Naive thymus-derived CD8-positive, alpha-beta T cell (primary cell): ENCODE measurements around the gene PGLYRP1. TPM values are rescaled to one million over a fixed set of nuclear protein-coding genes. Genes with fewer than 3 reads are reported as not detected.

Experiments used
- ATAC-seq, 2 donors: fragments of 150-1000 bp; cut with Tn5 transposase in 1 of 2; sonication (Bioruptor Pico), chemical (Tn5 transposase) in 1 of 2; 1 replicate in 1 of 2; 2 replicates in 1 of 2; pipeline ENCODE4 v1.10.0; 2021; ENCODE audit warnings: mild to moderate bottlenecking in 2 of 2, moderate library complexity in 2 of 2
- POLR2A ChIA-PET: fragments of 350-600 bp; sonication (Branson Sonifier 250); formaldehyde crosslinking; loops from one replicate; lab custom pipeline; 2021; ENCODE audit warnings: antibody characterized with exemption; lab: Charles Lee
- DNase-seq, 10 donors: peaks; one replicate each; pipeline versions ENCODE4 v3.0.0 to v3.0.0-alpha.2; 2020 to 2022
- H3K27ac Mint-ChIP-seq, 10 donors: one replicate each; pipeline ENCODE4 v1.8.0; 2020 to 2022; ENCODE audit warnings: mild to moderate bottlenecking in 10 of 10, mixed read lengths in 10 of 10, moderate library complexity in 4 of 10, inconsistent platforms in 1 of 10
- H3K27me3 Mint-ChIP-seq, 5 donors: one replicate each; pipeline ENCODE4 v1.8.0; 2021 to 2022; ENCODE audit warnings: mixed read lengths in 5 of 5
- H3K36me3 Mint-ChIP-seq, 3 donors: one replicate each; pipeline ENCODE4 v1.8.0; 2020 to 2022; ENCODE audit warnings: mixed read lengths in 3 of 3, mild to moderate bottlenecking in 2 of 3, inconsistent platforms in 1 of 3
- H3K4me1 Mint-ChIP-seq, 4 donors: one replicate each; pipeline ENCODE4 v1.8.0; 2021 to 2022; ENCODE audit warnings: mixed read lengths in 4 of 4
- H3K4me3 Mint-ChIP-seq, 10 donors: one replicate each; pipeline ENCODE4 v1.8.0; 2020 to 2022; ENCODE audit warnings: mild to moderate bottlenecking in 10 of 10, mixed read lengths in 10 of 10, moderate library complexity in 6 of 10, inconsistent platforms in 1 of 10
- H3K9me3 Mint-ChIP-seq, 9 donors: one replicate each; pipeline ENCODE4 v1.8.0; 2020 to 2022; ENCODE audit warnings: mixed read lengths in 9 of 9, mild to moderate bottlenecking in 3 of 9, inconsistent platforms in 1 of 9, moderate library complexity in 1 of 9
- polyA plus RNA-seq, 3 donors: library from polyadenylated mRNA; unstranded; fragments of 300-500 nt; fragmentation: Illumina TruSeq; gene quantifications; one replicate each; pipeline ENCODE4 v1.2.3, GENCODE V29; 2021
- total RNA-seq, 8 experiments: library from RNA in 2 of 8; stranded (reverse) in 2 of 8; gene quantifications; one replicate each; pipeline ENCODE4 v1.2.3 and lab custom pipeline; 2021 to 2026

PGLYRP1 gene, protein sequence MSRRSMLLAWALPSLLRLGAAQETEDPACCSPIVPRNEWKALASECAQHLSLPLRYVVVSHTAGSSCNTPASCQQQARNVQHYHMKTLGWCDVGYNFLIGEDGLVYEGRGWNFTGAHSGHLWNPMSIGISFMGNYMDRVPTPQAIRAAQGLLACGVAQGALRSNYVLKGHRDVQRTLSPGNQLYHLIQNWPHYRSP
- not detected for total RNA-seq
- not detected for polyA plus RNA-seq
- 0 reads per million in 6 experiments for total RNA-seq (lab: John Stamatoyannopoulos, UW)

DNA sequence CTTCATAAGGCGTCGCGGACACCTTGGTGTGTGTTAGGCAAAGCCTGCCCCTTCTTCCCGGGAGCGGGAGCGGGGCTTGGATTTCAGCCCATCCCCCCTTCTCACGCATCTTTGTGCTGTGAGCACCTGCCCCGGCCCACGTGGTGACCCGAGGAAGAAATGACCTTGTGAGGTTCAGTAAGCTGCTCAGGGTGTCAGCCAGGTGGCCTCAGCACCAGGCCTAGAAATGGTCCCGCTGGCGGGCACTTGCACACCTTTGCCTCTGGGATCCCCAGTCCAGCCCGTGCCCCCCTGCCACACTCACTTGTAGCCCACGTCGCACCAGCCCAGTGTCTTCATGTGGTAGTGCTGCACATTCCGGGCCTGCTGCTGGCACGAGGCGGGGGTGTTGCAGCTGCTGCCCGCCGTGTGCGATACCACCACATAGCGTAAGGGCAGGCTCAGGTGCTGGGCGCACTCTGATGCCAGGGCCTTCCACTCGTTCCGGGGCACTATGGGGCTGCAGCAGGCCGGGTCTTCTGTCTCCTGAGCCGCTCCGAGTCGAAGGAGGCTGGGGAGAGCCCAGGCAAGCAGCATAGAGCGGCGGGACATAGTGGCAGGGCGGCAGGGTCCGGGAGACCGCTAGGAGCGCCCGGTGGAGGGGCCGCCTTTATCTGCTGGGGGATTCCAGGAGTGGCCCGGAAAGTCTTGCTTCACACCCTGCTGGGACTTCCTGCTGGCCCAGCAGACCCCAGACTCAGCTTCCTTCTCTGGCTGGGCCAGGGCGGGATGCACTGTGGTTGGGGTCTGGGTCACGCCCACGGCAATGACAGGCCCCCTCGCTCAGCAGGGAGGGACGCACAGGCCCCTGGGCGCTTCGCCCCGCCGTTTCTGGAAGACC is at the start of gene PGLYRP1:
Gene PGLYRP1 (minus strand): TSS at position 623 of the 880 bp plus-strand sequence. CDS start 32 bp downstream, at position 591.
- Mint-ChIP-seq H3K36me3 (no peaks in the 10 kb centered on the region), H3K27ac (peak within 1 kb of the TSS in 2 of 10 donors; percentile 22 to 62)
- POLR2A ChIA-PET, result no interaction called here

DNA sequence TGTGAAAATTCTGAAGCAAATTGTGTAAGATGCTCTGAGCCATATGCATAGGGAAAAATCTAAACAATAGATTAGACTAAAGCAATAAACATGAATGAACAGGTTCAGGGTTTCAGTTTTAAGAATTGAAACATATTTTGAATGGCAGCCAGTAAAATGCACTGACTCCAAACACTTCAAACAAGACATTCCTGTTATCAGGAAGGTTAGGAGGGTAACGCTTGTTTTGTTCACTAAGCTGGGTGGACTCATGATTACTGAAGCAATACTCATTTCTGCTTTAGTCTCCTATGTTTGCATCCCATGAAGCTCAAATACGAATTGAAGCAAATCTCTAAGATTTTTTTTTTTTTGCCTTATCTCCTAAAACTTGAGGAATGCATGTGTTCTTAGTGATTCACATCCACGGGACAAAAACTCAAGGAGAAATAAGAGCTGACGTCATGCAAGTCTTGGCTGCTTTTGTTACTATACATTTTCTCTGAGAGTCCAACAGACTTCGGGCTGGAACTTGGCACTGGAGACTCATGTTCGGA is 47.0 kb upstream of the PGLYRP1 start:
- no peak for ATAC-seq
- no peak for DNase-seq
- peaks cover 40 to 91% (median 68%) of the 10 kb centered on the region in 5 donors for H3K27me3 Mint-ChIP-seq
- POLR2A ChIA-PET, result interaction anchor here (0.7 kb wide), 1 partner anchor 37 kb away, joined by 3 read pairs; no protein-coding TSS in a partner anchor
- H3K9me3 Mint-ChIP-seq, result no peaks in the 10 kb centered on the region
- H3K4me1 Mint-ChIP-seq, result no peaks in the 10 kb centered on the region
- H3K36me3 Mint-ChIP-seq, result no peaks in the 10 kb centered on the region
- no peak overlapping the region for H3K4me3 Mint-ChIP-seq
- no peak overlapping the region for H3K27ac Mint-ChIP-seq

More for the DNA sequence above, at the start of gene PGLYRP1:
- Mint-ChIP-seq H3K9me3 (peaks cover 0 to 5% (median 0%) of the 10 kb centered on the region in 9 donors), H3K4me1 (peaks cover 12 to 17% (median 16%) of the 10 kb centered on the region in 4 donors), H3K27me3 (peaks cover 10 to 34% (median 20%) of the 10 kb centered on the region in 5 donors), H3K4me3 (no peak within 1 kb of the TSS)
- DNase-seq (peak in 1 of 10 donors; percentile 8), ATAC-seq (no peak)

DNA sequence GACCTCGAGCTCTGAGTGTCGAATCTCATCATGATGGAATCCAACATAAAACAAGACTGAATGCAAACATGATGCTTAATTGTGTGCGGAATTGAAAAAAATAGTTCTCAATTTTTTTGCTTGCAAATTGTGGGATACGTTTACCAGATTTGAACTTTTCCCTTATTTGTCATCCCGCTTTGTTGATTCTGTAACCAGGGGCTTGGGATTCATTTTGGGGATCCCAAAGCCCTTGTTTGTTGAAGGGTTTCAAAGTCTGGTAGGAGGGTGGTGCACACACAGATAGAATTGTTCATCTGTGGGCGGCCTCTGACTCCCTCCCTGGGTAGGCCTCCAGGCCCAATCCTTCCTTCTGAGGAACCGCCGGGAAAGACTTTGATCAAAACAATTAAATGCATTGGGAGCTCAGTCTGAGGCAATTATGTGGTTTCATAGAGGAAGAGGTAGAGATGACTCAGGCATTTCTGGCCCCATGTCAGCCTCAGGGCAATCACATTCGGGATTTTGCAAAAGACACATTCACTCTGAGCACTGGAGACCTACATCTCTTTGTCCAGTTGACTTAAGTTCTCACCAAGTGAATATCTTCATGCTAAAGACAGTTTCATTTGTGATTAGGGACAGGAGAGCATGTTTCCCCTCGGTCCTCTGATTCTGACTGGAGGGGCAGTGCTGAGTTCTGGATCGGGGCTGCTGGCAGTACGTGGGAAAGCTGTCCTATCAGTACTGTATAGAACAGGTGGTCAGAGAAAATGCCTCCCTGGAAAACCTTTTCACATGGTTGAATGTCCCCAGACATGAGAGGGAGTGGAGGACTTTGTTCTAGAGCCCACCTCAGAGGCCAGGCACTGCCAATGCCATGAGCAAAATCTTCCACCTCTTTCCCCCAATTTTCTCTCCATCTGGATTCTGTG is 45.7 kb upstream of the PGLYRP1 start:
- no peaks in the 10 kb centered on the region for H3K4me1 Mint-ChIP-seq
- no peaks in the 10 kb centered on the region for H3K36me3 Mint-ChIP-seq
- no peak overlapping the region for H3K27ac Mint-ChIP-seq
- DNase-seq (no peak), ATAC-seq (no peak)
- H3K9me3 Mint-ChIP-seq, result no peaks in the 10 kb centered on the region
- H3K4me3 Mint-ChIP-seq, result no peak overlapping the region
- POLR2A ChIA-PET, result no interaction called here
- H3K27me3 Mint-ChIP-seq, result peaks cover 38 to 93% (median 66%) of the 10 kb centered on the region in 5 donors

DNA sequence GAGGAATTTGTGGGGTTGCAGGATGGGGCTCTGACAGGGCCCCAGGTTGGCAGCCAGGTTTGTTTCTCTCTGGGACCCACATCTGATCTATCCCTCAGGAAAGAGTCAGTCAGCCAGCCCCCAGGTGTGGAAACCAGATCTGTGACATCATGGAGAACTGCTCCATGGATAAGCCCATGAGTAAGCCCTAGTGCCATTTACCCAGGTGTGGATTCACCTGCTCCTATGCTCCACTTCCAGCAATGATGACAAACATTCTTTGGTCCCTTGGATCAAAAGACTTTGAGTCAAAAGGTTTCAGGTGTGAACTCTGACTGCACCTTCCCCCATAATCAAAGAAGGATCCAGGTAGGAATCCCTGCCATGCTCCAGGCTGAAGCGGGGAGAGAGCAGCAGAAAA is 44.8 kb upstream of the PGLYRP1 start:
- Mint-ChIP-seq H3K27me3 (peaks cover 38 to 93% (median 64%) of the 10 kb centered on the region in 5 donors), H3K4me1 (no peaks in the 10 kb centered on the region), H3K9me3 (peaks cover 0 to 3% (median 0%) of the 10 kb centered on the region in 9 donors), H3K4me3 (no peak overlapping the region), H3K36me3 (no peaks in the 10 kb centered on the region), H3K27ac (no peak overlapping the region)
- no peak for DNase-seq
- ATAC-seq, result no peak
- POLR2A ChIA-PET, result no interaction called here

DNA sequence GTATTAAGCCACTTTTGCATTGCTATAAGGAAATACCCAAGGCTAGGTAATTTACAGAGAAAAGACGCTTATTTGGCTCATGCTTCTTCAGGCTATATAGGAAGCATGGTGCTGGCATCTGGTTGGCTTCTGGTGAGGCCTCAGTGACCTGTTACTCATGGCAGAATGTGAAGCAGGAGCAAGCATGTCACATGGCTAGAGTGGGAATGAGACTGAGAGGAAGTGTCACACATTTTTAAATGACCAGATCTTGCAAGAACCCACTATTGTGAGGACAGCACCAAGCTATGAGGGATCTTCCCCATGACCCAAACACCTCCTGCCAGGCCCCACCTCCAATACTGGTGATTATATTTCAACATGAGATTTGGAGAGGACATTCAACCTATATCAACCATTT is 43.6 kb upstream of the PGLYRP1 start:
- H3K4me3 Mint-ChIP-seq, result no peak overlapping the region
- peaks cover 0 to 8% (median 0%) of the 10 kb centered on the region in 9 donors for H3K9me3 Mint-ChIP-seq
- no peaks in the 10 kb centered on the region for H3K36me3 Mint-ChIP-seq
- no peak overlapping the region for H3K27ac Mint-ChIP-seq
- POLR2A ChIA-PET, result no interaction called here
- ATAC-seq, result no peak
- no peak for DNase-seq
- peaks cover 35 to 89% (median 58%) of the 10 kb centered on the region in 5 donors for H3K27me3 Mint-ChIP-seq
- H3K4me1 Mint-ChIP-seq, result no peaks in the 10 kb centered on the region

DNA sequence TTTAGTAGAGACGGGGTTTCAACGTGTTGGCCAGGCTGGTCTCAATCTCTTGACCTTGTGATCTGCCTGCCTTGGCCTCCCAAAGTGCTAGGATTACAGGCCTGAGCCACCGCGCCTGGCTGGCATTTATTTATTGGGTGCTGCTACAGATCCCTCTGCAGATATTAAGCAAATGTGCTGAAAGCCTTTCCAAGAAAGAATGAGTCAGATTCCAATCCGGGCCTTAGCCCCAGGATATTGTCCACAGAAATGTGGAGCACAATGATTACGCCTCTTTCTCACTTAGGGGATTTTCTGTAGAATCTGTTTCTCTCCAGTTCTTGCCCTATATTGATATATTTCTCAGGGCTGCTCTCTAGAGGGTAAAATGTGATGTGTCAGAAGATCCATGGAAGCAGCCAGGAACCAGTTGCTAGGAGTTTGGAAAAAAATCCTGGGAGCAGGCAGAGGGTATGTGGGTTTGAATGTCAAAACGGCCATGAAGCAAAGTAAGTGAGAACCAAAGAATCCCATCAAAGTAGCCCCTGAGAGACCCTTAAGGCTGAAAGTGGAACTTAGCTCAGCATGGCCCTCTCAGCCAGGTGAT is 42.7 kb upstream of the PGLYRP1 start:
- POLR2A ChIA-PET, result no interaction called here
- Mint-ChIP-seq H3K27me3 (peaks cover 29 to 80% (median 50%) of the 10 kb centered on the region in 5 donors), H3K9me3 (peaks cover 0 to 15% (median 4%) of the 10 kb centered on the region in 9 donors), H3K4me3 (no peak overlapping the region), H3K36me3 (no peaks in the 10 kb centered on the region), H3K4me1 (no peaks in the 10 kb centered on the region), H3K27ac (no peak overlapping the region)
- no peak for ATAC-seq
- DNase-seq, result no peak

DNA sequence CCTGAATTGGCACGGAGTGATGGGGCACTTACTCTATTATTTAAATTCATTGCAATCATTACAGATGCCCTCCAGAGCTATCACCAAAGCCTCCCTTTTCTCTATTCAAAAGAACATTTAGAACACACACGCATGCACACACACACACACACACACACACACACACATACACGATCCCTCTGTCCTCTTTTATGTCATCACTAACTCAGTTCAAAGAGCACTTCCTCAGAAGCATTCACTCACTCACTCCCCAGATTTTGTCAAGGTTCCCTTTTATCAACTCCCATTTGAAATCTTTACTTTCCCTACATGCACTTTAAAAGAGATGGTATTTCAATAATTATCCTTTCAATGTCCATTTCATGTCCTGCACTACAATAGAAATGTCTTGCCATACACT is 40.3 kb upstream of the PGLYRP1 start:
- H3K4me3 Mint-ChIP-seq, result no peak overlapping the region
- H3K27ac Mint-ChIP-seq, result no peak overlapping the region
- H3K9me3 Mint-ChIP-seq, result peaks cover 0 to 33% (median 8%) of the 10 kb centered on the region in 9 donors
- POLR2A ChIA-PET, result no interaction called here
- H3K4me1 Mint-ChIP-seq, result no peaks in the 10 kb centered on the region
- ATAC-seq (no peak), DNase-seq (no peak)
- peaks cover 29 to 68% (median 51%) of the 10 kb centered on the region in 5 donors for H3K27me3 Mint-ChIP-seq
- no peaks in the 10 kb centered on the region for H3K36me3 Mint-ChIP-seq

DNA sequence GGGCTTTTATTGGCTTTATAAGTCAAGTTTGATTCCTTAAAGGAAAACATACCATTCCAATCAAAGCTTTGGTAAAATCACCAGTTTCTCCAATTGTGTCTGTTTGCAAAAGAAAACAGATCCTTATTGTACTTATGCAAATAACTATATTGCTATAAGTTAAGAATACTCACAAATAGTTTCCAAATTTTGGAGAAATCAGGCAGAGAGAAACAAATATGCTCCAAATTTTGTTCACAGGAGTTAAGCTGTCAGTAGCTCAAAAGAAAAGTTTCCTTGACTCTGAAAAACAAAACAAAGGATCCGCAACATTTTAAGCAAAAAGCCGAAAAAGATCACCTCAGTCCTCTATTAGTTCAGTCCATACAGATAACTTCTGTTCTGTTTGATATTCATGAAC is 37.2 kb upstream of the PGLYRP1 start:
- Mint-ChIP-seq H3K4me1 (no peaks in the 10 kb centered on the region), H3K27me3 (peaks cover 32 to 63% (median 47%) of the 10 kb centered on the region in 5 donors), H3K27ac (no peak overlapping the region), H3K4me3 (no peak overlapping the region), H3K9me3 (peaks cover 0 to 33% (median 8%) of the 10 kb centered on the region in 9 donors), H3K36me3 (no peaks in the 10 kb centered on the region)
- ATAC-seq (no peak), DNase-seq (no peak)
- POLR2A ChIA-PET, result no interaction called here

DNA sequence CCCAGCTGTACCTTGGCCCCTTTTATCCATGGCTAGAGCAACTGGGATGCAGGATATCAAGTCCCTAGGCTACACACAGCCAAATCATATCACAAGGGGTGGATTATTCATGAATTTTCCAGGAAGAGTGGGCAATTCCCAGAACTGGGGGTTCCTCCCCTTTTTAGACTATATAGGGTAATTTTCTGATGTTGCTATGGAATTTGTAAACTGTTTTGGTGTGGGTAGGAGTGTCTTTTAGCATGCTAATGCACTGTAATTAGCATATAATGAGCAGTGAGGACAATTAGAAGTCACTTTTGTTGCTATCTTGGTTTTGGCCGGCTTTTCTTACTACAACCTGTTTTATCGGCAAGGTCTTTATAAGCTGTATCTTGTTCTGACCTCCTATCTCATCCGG is 35.9 kb upstream of the PGLYRP1 start:
- no peak overlapping the region for H3K4me3 Mint-ChIP-seq
- DNase-seq (no peak), ATAC-seq (no peak)
- POLR2A ChIA-PET, result no interaction called here
- peaks cover 25 to 65% (median 43%) of the 10 kb centered on the region in 5 donors for H3K27me3 Mint-ChIP-seq
- no peaks in the 10 kb centered on the region for H3K36me3 Mint-ChIP-seq
- H3K9me3 Mint-ChIP-seq, result peaks cover 0 to 33% (median 8%) of the 10 kb centered on the region in 9 donors
- no peak overlapping the region for H3K27ac Mint-ChIP-seq
- H3K4me1 Mint-ChIP-seq, result no peaks in the 10 kb centered on the region

DNA sequence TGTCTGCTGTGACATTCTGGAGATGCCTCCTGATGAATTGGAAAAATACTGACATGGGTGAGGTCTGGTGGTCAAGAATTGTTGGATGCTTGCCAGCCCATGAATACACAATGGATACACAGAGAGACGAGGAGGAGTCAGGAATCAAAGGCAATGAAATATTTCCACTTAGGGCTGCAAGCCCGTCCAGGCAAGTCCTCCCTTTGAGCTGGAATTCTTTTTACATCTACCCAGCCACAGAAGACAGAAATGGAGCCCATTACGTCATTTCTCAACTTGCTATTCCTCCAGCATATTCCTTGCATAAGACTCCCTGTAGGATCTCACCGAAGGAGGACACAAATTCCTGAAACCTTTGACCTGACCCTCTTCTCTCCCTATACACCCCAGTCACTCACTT is 33.7 kb upstream of the PGLYRP1 start:
- no peak overlapping the region for H3K4me3 Mint-ChIP-seq
- DNase-seq (no peak), ATAC-seq (no peak)
- peaks cover 25 to 54% (median 39%) of the 10 kb centered on the region in 5 donors for H3K27me3 Mint-ChIP-seq
- no peaks in the 10 kb centered on the region for H3K4me1 Mint-ChIP-seq
- POLR2A ChIA-PET, result no interaction called here
- peaks cover 0 to 26% (median 8%) of the 10 kb centered on the region in 9 donors for H3K9me3 Mint-ChIP-seq
- H3K36me3 Mint-ChIP-seq, result no peaks in the 10 kb centered on the region
- no peak overlapping the region for H3K27ac Mint-ChIP-seq

DNA sequence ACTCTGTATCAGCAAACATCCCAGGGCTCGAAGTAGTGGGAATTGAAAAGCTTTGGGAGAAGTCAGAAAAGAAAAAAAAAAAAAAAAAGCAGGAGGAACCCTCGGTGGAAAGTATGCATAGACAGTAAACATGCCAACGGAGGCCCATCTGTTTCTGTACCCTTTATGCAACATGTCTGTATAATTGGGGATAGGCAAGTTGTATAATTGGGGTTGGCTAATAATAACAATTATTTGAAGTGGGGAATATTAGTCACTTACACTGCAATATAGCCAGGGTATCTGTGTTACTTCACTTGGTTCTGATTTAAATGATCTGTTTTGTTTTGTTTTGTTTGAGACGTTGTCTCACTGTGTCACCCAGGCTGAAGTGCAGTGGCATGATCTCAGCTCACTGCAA is 30.0 kb upstream of the PGLYRP1 start:
- POLR2A ChIA-PET, result no interaction called here
- H3K27me3 Mint-ChIP-seq, result peaks cover 31 to 76% (median 42%) of the 10 kb centered on the region in 5 donors
- H3K36me3 Mint-ChIP-seq, result no peaks in the 10 kb centered on the region
- H3K4me3 Mint-ChIP-seq, result no peak overlapping the region
- peaks cover 0 to 11% (median 0%) of the 10 kb centered on the region in 9 donors for H3K9me3 Mint-ChIP-seq
- H3K27ac Mint-ChIP-seq, result peak overlapping the region in 1 of 10 donors; percentile 3
- DNase-seq (no peak), ATAC-seq (no peak)
- H3K4me1 Mint-ChIP-seq, result no peaks in the 10 kb centered on the region

DNA sequence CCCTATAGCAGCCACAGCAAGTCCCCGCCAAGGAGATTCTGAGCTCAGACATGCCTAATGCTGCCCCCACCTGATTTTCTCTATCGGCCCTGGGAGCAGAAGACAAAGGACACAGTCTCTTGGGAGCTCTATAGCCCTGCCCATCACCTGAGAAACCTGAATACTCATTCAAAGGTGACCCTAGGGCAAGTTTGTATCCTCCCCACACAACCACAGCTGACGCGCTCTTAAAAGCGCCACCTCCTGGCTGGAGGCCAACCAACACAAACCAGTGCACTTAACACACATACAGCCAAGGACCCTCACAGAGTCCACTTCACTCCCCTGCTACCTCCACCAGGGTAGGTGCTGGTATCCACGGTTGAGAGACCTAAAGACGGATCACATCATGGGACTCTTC is 26.7 kb upstream of the PGLYRP1 start:
- ATAC-seq, result no peak
- no peak for DNase-seq
- no peak overlapping the region for H3K27ac Mint-ChIP-seq
- H3K36me3 Mint-ChIP-seq, result peaks cover 0 to 2% (median 2%) of the 10 kb centered on the region in 3 donors
- H3K27me3 Mint-ChIP-seq, result peaks cover 32 to 81% (median 50%) of the 10 kb centered on the region in 5 donors
- no peaks in the 10 kb centered on the region for H3K4me1 Mint-ChIP-seq
- POLR2A ChIA-PET, result no interaction called here
- H3K4me3 Mint-ChIP-seq, result no peak overlapping the region
- H3K9me3 Mint-ChIP-seq, result peaks cover 0 to 39% (median 8%) of the 10 kb centered on the region in 9 donors
